EL (cell line): ENCODE results near the gene FOXO1.
A peak's percentile ranks its signal among the peaks of the same experiment; 100 is the strongest.
"Not testable (repeated sequence)": the region's sequence is repeated elsewhere in the genome, so short reads cannot be mapped to it uniquely, and the experiment has no call there.

Source experiments
- DNase-seq: peaks from one replicate; pipeline ENCODE4 v3.0.0-alpha.2; 2016

FOXO1 gene

DNA sequence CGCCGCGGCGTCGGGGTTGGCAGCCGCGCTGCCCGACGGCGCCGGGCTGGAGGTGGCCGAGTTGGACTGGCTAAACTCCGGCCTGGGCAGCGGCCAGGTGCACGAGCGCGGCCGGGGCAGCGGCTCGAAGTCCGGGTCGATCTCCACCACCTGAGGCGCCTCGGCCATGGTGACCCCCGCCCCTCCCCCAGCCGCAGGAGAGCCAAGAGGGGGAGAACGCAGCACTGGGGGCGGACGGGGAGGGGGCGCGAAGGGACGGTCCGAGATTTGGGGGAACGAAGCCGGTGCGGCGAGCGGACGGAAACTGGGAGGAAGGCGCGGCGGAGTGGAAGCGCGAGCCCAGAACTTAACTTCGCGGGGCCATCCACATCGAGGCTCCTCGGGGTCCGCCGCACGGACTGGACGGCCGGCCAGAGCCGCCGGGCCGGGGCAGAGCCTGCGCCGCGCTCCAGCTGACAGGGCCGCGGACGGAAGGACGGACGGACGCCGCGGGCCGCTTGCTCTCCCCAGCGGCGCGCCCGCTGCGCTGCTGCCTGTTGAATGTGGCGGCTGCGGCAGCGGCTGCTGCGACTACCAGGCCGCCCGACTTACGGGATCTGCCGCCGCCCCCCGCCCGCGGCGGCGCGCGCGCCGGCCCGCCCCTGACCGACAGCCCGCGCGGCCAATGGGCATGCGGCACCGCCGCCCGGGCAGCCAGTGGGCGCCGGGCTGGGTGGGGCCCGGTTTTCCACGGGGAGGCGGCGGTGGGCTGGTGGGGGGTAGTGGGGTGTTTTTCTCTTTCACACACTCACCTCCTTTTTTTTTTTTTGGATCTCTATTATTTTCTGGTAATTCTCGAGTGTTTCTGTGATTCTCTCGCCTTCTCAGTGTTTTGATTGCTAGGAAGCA, at the start of gene FOXO1:
Gene FOXO1 (minus strand): TSS at position 597 of the 888 bp plus-strand sequence. CDS start 429 bp downstream, at position 168.
- DNase-seq, result peak; percentile 86

GRCh38 chr13:40714433-40714832, 48.0 kb upstream of the FOXO1 start:
- DNase-seq, result not testable (repeated sequence)

- no peak for DNase-seq
Measured at GRCh38 chr13:40706439-40706838, 40.0 kb upstream of the FOXO1 start.

- DNase-seq, result no peak
Measured at GRCh38 chr13:40697711-40698110, 31.3 kb upstream of the FOXO1 start.

- DNase-seq, result no peak
Measured at GRCh38 chr13:40694426-40694825, 28.0 kb upstream of the FOXO1 start.

- DNase-seq, result peak; percentile 53
Measured at GRCh38 chr13:40692946-40693345, 26.5 kb upstream of the FOXO1 start.

- DNase-seq, result no peak
Measured at GRCh38 chr13:40688781-40689180, 22.3 kb upstream of the FOXO1 start.

GRCh38 chr13:40682449-40683240, 16.2 kb upstream of the FOXO1 start:
- DNase-seq, result peak; percentile 24

DNA sequence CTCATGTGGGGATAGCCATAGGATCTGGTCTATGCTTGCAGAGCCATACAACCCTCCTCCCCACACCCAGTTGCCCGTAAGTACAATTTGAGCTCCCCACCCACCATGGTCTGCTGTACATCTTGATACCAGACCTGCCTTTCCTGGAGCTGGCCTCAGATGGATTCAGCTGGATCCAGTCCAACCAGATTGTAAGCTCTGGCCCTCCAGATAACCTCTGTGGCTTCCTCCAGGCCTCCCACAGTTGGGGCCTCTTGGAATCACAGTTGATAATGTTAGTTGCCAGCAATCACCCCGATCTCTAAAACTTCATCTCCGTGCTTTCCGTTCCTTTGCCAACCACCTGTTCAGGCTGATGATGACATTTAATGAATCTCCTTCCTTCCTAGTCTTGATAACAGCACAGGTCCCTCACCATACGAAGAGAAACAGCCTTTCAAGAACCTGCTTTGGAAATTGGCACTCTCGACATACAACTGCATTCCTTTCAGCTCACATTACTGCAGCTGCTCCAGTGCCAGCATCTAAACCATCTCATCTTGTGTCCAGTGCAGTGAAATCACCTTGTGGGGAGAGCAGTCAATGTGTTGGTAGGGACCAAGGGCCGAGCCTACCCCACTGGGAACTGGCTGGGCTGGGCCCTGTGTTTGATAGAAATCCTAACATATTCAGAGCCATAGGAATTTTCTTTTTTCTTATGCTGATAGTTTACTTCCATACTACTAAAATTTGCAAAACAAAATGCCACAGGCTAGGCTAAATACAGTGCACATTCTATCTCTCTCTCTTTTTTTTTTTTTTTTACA, 15.1 kb upstream of the FOXO1 start:
- no peak for DNase-seq

DNA sequence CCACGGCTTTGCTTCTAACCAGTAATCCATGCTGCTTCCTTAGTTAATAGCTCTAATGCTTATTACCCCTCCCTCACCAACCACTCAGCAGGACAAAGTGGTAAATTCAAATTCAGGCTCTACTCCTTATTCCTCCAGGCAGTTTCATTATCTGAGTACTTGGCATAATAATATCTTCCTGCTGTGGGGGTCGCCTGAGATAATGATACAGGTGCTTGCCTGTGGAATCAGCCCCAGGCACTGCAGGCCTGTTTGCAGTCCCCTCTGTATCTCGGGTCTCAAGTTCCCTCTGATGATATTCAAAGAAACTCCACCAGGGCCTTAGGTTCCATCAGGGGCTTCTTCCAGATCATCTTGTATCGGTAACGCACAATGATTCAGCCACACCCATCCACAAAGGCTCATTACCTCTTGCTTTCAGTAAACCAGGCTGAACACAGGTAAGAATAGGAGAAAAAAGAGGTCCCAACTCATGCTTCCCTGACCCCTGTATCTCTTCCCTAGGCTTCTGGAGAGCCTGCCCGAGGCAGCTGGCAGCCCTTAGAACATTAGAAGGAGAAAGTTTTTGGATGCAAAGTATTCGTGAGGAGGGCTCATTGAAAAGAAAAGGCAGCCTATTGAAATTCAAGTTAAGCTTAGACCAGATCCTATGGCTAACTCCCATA, 14.3 kb upstream of the FOXO1 start:
- DNase-seq, result no peak

DNA sequence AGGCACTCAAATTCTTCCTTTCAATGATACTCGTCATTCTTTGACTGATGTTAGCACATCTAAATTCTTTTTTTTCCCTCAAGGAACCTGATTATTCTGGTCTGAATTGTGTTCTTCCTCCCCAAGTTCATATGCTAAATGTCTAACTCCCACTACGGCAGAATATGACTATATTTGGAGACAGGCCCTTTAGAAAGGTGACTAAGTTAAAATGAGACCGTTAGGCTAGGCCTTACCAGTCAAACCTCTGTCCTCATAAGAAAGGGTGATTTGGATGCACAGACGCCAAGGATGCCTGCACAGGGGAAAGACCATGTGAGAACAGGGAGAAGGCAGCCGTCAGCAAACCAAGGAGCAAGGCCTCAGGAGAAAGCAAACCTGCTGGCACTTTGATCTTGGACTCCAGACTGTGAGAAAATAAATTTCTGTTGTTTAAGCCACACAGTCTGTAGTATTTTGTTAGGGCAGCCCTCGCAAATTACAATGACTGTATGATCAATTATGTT, 13.1 kb upstream of the FOXO1 start:
- no peak for DNase-seq

DNA sequence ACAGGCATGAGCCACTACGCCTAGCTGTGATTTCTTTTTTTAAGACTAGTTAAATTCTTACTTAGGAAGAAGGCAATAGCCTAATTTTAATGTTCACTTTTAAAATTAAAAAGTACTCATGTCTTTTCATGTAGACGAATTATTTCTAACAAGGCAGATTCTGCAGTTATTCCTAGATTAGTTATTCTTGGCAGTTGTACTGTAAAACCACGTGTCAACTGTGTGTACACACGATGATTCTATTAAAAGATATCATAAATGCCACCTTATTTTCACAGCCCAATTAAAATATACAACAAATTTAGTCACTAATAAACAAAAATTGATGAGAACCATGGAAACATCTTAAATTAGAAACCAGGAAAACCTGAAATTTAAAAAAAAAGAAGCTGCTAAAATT, 10.6 kb upstream of the FOXO1 start:
- no peak for DNase-seq

GRCh38 chr13:40676007-40676406, 9.6 kb upstream of the FOXO1 start:
- no peak for DNase-seq

GRCh38 chr13:40673414-40673813, 7.0 kb upstream of the FOXO1 start:
- no peak for DNase-seq

DNA sequence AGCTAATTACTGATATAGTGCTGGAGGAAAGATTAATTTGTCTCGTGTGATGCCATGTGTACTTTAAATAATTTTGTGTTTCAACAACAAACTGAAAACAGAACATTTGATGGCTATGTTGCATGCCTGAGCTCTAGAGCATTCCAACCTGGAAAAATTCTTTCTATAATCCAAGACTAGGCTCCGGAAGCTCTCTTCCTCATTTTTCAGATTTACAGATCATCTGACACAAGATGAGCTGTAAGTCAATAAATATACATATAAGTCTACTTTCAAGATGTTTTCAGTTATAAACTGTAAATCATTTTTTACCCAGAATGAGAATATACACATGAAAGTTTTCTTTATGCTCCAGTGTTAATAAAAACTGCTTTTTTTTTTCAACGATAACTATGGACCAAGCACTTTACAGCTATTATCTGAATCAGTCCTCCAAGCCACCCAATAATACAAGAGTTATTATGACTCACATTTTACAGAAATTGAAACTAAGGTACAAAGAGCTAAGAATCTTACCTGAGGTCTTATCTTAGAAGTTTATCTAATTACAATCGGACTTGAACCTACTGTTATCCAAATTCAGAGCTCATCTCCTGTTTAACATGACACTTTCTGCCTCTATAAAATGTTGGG, 6.4 kb upstream of the FOXO1 start:
- DNase-seq, result no peak

- peak; percentile 53 for DNase-seq
Measured at GRCh38 chr13:40671956-40672764, 5.7 kb upstream of the FOXO1 start.

GRCh38 chr13:40670307-40670706, 3.9 kb upstream of the FOXO1 start:
- DNase-seq, result no peak

- no peak for DNase-seq
Measured at GRCh38 chr13:40668335-40668734, 1.9 kb upstream of the FOXO1 start.

DNA sequence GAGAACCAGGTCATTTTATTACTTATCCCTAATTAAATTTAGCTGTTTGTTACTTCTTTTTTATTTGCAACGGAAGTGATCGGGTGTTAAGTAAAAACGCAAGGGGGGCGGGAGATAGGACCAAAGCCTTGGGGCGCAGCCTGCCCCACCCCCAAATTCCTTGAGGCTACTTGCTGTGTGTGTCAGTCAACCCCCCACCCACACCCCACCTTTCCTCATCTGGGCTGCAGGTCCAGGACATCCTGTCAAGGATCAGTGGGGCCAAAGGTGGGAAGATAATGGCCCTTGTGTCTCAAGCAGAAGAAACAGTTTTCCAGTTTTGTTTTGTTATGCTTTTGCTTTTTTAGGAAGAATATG, 1.2 kb upstream of the FOXO1 start:
- no peak for DNase-seq

- DNase-seq, result no peak
Measured at GRCh38 chr13:40666933-40667621, 636 bp upstream of the FOXO1 start.
